Choroid plexus epithelial cell (primary cell): Measurements from ENCODE around the gene LRRC72.
A peak's percentile ranks its signal among the peaks of the same experiment; 100 is the strongest.

Source experiments
- DNase-seq: peaks from one replicate; pipeline ENCODE4 v3.0.0-alpha.2; 2010; ENCODE audit warnings: low read depth
- H3K4me3 ChIP-seq: 2 replicates; pipeline ENCODE4 v1.5.1; 2011; ENCODE audit warnings: low read depth, mild to moderate bottlenecking, control low read depth, low read length, moderate library complexity
- CTCF ChIP-seq: conservative IDR thresholded peaks from 2 replicates; pipeline ENCODE4 v1.5.1; 2011; ENCODE audit warnings: low read depth, mild to moderate bottlenecking, control low read depth, inconsistent platforms, low read length, moderate library complexity

Gene LRRC72

GRCh38 chr7:16526742-16527540 lies at the start of gene LRRC72:
LRRC72 (plus strand) TSS chr7:16526825; CDS start chr7:16526953, 128 bp downstream.
- no peak for DNase-seq
- no peak within 1 kb of the TSS for H3K4me3 ChIP-seq
- TF ChIP-seq CTCF, result no peak

GRCh38 chr7:16479161-16479560 lies 47.5 kb upstream of the LRRC72 start:
- H3K4me3 ChIP-seq, result no peak overlapping the region
- DNase-seq, result no peak
- TF ChIP-seq CTCF, result no peak

GRCh38 chr7:16479591-16479990 lies 47.0 kb upstream of the LRRC72 start:
- peak; percentile 15 for DNase-seq
- H3K4me3 ChIP-seq, result no peak overlapping the region
- TF ChIP-seq CTCF, result no peak

- H3K4me3 ChIP-seq, result no peak overlapping the region
- TF ChIP-seq CTCF, result no peak
- DNase-seq, result peak; percentile 52
Measured at GRCh38 chr7:16484453-16485158, 42.0 kb upstream of the LRRC72 start.

GRCh38 chr7:16491148-16491547 lies 35.5 kb upstream of the LRRC72 start:
- no peak overlapping the region for H3K4me3 ChIP-seq
- DNase-seq, result no peak
- no peak for TF ChIP-seq CTCF

- TF ChIP-seq CTCF, result no peak
- no peak overlapping the region for H3K4me3 ChIP-seq
- peak; percentile 53 for DNase-seq
Measured at GRCh38 chr7:16492513-16493062, 34.0 kb upstream of the LRRC72 start.
